MM.1S (cell line): ENCODE data around the gene HBM.

ENCODE experiments used
- DNase-seq: peaks from one replicate; pipeline ENCODE4 v3.0.0-alpha.2; 2015
- H2AFZ ChIP-seq: fragments of 300-600 bp; sonication (generic); 2 replicates; pipeline ENCODE4 v1.6.0; 2016; ENCODE audit warnings: antibody characterized with exemption, low read length
- H3F3A ChIP-seq: fragments of 300-600 bp; sonication (generic); 2 replicates; pipeline ENCODE4 v1.6.1; 2016; ENCODE audit warnings: mild to moderate bottlenecking, antibody characterized with exemption, low read length, moderate library complexity, mixed read lengths; ENCODE audit not compliant: insufficient read depth
- H3K27ac ChIP-seq: fragments of 300-600 bp; sonication (generic); 2 replicates; pipeline ENCODE4 v1.5.1; 2016; ENCODE audit warnings: mild to moderate bottlenecking, low read length
- H3K27me3 ChIP-seq: fragments of 300-600 bp; sonication (generic); replicated peaks from 2 replicates; pipeline ENCODE4 v1.6.0; 2016; ENCODE audit warnings: low read length; ENCODE audit not compliant: insufficient read depth
- H3K36me3 ChIP-seq: fragments of 300-600 bp; sonication (generic); replicated peaks from 2 replicates; pipeline ENCODE4 v1.6.1; 2016; ENCODE audit warnings: mild to moderate bottlenecking, low read length, mixed read lengths; ENCODE audit not compliant: insufficient read depth
- H3K4me1 ChIP-seq: fragments of 300-600 bp; sonication (generic); 2 replicates; pipeline ENCODE4 v1.6.1; 2016; ENCODE audit warnings: low read length, mixed read lengths
- H3K4me2 ChIP-seq: fragments of 300-600 bp; sonication (generic); 2 replicates; pipeline ENCODE4 v1.6.0; 2016; ENCODE audit warnings: low read depth, low read length
- H3K4me3 ChIP-seq: fragments of 300-600 bp; sonication (generic); 2 replicates; pipeline ENCODE4 v1.5.1; 2016; ENCODE audit warnings: low read length, mixed read lengths
- H3K79me2 ChIP-seq: fragments of 300-600 bp; sonication (generic); 2 replicates; pipeline ENCODE4 v1.6.1; 2016; ENCODE audit warnings: mixed run types, low read length, mixed read lengths
- H3K9ac ChIP-seq: fragments of 300-600 bp; sonication (generic); 2 replicates; pipeline ENCODE4 v1.6.1; 2016; ENCODE audit warnings: low read length, mixed read lengths
- H3K9me2 ChIP-seq: fragments of 300-600 bp; sonication (generic); replicated peaks from 2 replicates; pipeline ENCODE4 v1.6.1; 2016; ENCODE audit warnings: mild to moderate bottlenecking, low read length, mixed read lengths; ENCODE audit not compliant: insufficient read depth
- H3K9me3 ChIP-seq: fragments of 300-600 bp; sonication (generic); replicated peaks from 2 replicates; pipeline ENCODE4 v1.6.1; 2016; ENCODE audit warnings: mild to moderate bottlenecking, low read length, mixed read lengths; ENCODE audit not compliant: insufficient read depth
- H4K20me1 ChIP-seq: fragments of 300-600 bp; sonication (generic); 2 replicates; pipeline ENCODE4 v1.6.1; 2016; ENCODE audit warnings: mild to moderate bottlenecking, low read length, moderate library complexity, mixed read lengths; ENCODE audit not compliant: insufficient read depth
- EZH2 ChIP-seq: fragments of 300-600 bp; sonication (generic); optimal IDR thresholded peaks from 2 replicates; pipeline ENCODE3; 2017; ENCODE audit warnings: low read depth, mild to moderate bottlenecking, antibody characterized with exemption, low read length, mixed read lengths
- EZH2phosphoT487 ChIP-seq: fragments of 300-600 bp; sonication (generic); IDR thresholded peaks from 2 replicates; pipeline ENCODE4 v1.6.1; 2018; ENCODE audit warnings: antibody characterized with exemption, low read length
- TF ChIP-seq, protein P1 (sequence below): fragments of 300-600 bp; sonication (generic); IDR thresholded peaks from 2 replicates; pipeline ENCODE4 v1.5.1; 2016; ENCODE audit warnings: antibody characterized with exemption, low read length, mixed read lengths

Gene HBM

DNA sequence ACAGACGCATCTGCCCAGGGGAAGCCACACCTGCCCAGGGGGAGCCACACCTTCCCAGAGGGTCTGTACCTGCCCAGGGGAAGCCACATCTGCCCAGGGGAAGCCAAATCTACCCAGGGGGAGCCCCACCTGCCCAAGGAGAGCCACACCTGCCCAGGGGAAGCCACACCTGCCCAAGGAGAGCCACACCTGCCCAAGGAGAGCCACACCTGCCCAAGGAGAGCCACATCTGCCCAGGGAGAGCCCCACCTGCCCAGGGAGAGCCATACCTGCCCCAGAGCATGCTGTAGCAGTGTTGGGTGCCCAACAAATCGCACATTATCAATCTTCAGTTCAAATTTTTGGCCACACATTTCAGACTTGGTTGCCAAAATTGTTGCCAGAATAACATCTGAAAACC, 46.9 kb upstream of the HBM start:
- no peaks in the 10 kb centered on the region for H3F3A ChIP-seq
- H2AFZ ChIP-seq: no peak overlapping the region
- H3K36me3 ChIP-seq: no peaks in the 10 kb centered on the region
- no peak overlapping the region for H3K27ac ChIP-seq
- no peaks in the 10 kb centered on the region for H3K79me2 ChIP-seq
- no peaks in the 10 kb centered on the region for H4K20me1 ChIP-seq
- no peak for DNase-seq
- no peaks in the 10 kb centered on the region for H3K27me3 ChIP-seq
- no peak for TF ChIP-seq EZH2phosphoT487
- TF ChIP-seq, protein P1, sequence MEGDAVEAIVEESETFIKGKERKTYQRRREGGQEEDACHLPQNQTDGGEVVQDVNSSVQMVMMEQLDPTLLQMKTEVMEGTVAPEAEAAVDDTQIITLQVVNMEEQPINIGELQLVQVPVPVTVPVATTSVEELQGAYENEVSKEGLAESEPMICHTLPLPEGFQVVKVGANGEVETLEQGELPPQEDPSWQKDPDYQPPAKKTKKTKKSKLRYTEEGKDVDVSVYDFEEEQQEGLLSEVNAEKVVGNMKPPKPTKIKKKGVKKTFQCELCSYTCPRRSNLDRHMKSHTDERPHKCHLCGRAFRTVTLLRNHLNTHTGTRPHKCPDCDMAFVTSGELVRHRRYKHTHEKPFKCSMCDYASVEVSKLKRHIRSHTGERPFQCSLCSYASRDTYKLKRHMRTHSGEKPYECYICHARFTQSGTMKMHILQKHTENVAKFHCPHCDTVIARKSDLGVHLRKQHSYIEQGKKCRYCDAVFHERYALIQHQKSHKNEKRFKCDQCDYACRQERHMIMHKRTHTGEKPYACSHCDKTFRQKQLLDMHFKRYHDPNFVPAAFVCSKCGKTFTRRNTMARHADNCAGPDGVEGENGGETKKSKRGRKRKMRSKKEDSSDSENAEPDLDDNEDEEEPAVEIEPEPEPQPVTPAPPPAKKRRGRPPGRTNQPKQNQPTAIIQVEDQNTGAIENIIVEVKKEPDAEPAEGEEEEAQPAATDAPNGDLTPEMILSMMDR: no peak
- H3K9me3 ChIP-seq: no peaks in the 10 kb centered on the region
- H3K4me1 ChIP-seq: no peaks in the 10 kb centered on the region
- no peak overlapping the region for H3K9ac ChIP-seq
- H3K4me2 ChIP-seq: no peak overlapping the region
- H3K4me3 ChIP-seq: no peak overlapping the region
- H3K9me2 ChIP-seq: no peaks in the 10 kb centered on the region

DNA sequence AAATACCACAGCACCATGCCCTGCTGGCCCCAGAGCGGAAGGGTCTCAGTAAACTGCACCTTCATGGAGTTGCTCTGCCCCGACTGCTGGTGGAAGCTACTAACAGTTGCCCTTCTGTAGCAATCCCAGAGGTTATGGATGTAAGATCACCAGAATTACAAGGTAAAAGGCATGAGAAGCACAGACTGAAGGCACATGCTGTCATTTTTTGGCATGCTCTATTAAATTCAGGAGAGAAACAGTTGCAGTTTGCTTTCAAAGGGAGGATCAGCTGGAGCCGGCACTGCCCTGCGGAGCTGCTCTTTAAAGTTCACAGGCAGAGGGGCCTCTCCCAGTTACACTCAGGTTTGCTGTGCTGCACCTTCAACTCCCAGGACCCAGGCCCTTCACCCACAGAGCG, 46.5 kb upstream of the HBM start:
- Histone ChIP-seq H2AFZ (no peak overlapping the region), H3F3A (no peaks in the 10 kb centered on the region), H4K20me1 (no peaks in the 10 kb centered on the region), H3K4me2 (no peak overlapping the region), H3K36me3 (no peaks in the 10 kb centered on the region), H3K79me2 (no peaks in the 10 kb centered on the region), H3K9me2 (no peaks in the 10 kb centered on the region), H3K9me3 (no peaks in the 10 kb centered on the region), H3K27me3 (no peaks in the 10 kb centered on the region), H3K4me3 (no peak overlapping the region), H3K4me1 (no peaks in the 10 kb centered on the region), H3K9ac (no peak overlapping the region), H3K27ac (no peak overlapping the region)
- TF ChIP-seq, protein P1: no peak
- no peak for TF ChIP-seq EZH2
- no peak for TF ChIP-seq EZH2phosphoT487
- no peak for DNase-seq

DNA sequence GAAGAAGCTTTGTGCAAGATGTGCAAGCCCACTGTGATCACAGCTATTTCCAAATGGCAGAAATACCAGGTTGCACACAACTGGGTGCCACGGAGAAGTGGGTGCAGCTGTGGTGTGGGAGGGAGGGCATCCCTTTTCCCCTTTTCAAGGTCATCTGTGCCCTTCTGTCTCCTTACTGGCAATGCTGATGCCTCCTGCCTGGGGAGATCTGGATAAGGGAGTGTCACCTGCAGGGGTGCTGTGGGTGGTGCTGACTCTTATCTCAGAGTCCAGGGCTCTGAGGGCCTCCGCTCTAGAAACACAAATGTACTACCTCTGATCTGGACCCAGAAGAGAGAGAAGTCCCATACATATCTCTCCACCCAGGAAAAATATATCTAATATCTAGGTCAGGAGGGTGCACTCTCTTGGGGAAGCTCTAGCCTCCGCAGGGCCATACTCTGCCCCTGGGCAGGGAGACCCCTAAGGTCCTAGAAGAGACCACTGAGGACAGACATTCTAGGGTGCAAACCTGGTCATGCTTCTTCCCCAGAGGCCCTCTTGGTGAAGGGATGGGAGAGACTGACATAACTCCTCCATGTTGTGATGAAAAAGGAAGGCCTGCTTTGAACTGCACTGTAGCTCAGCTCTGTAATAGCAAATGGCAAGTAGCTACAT, 45.8 kb upstream of the HBM start:
- no peak overlapping the region for H3K27ac ChIP-seq
- H3K4me2 ChIP-seq: no peak overlapping the region
- H3K27me3 ChIP-seq: no peaks in the 10 kb centered on the region
- no peaks in the 10 kb centered on the region for H3F3A ChIP-seq
- H2AFZ ChIP-seq: no peak overlapping the region
- H3K9me3 ChIP-seq: no peaks in the 10 kb centered on the region
- no peaks in the 10 kb centered on the region for H3K4me1 ChIP-seq
- no peak overlapping the region for H3K9ac ChIP-seq
- TF ChIP-seq, protein P1: no peak
- TF ChIP-seq EZH2phosphoT487: no peak
- no peak for TF ChIP-seq EZH2
- DNase-seq: no peak
- H3K79me2 ChIP-seq: no peaks in the 10 kb centered on the region
- H3K9me2 ChIP-seq: no peaks in the 10 kb centered on the region
- H3K4me3 ChIP-seq: no peak overlapping the region
- no peaks in the 10 kb centered on the region for H4K20me1 ChIP-seq
- no peaks in the 10 kb centered on the region for H3K36me3 ChIP-seq
